Fibroblast of skin of right quadriceps (primary cell): ENCODE measurements around the gene ANKMY2.

ENCODE experiments used
- DNase-seq: peaks from one replicate; pipeline ENCODE4 v3.0.0-alpha.2; 2013

ANKMY2 gene

GRCh38 chr7:16657656-16658279 is 12.2 kb upstream of the ANKMY2 start:
- peak; percentile 86 for DNase-seq

- no peak for DNase-seq
These were observed 10.6 kb upstream of the ANKMY2 start for GRCh38 chr7:16656141-16656540.

- DNase-seq = no peak
These were observed 9.8 kb upstream of the ANKMY2 start for GRCh38 chr7:16655394-16655793.

GRCh38 chr7:16652888-16653287 is 7.3 kb upstream of the ANKMY2 start:
- no peak for DNase-seq

GRCh38 chr7:16652240-16652583 is 6.7 kb upstream of the ANKMY2 start:
- DNase-seq = no peak

- DNase-seq = no peak
These were observed 6.1 kb upstream of the ANKMY2 start for GRCh38 chr7:16651396-16652239.

- DNase-seq = no peak
These were observed 4.7 kb upstream of the ANKMY2 start for GRCh38 chr7:16650266-16650665.

GRCh38 chr7:16649196-16649595 is 3.6 kb upstream of the ANKMY2 start:
- no peak for DNase-seq

GRCh38 chr7:16648551-16648950 is 3.0 kb upstream of the ANKMY2 start:
- no peak for DNase-seq

- peak; percentile 23 for DNase-seq
These were observed 1.9 kb upstream of the ANKMY2 start for GRCh38 chr7:16647435-16647960.

- DNase-seq = no peak
These were observed 1.0 kb upstream of the ANKMY2 start for GRCh38 chr7:16646472-16647072.

- peak; percentile 50 for DNase-seq
These were observed 640 bp downstream of the ANKMY2 start for GRCh38 chr7:16644636-16645592.

- DNase-seq = no peak
These were observed 1.4 kb downstream of the ANKMY2 start for GRCh38 chr7:16644157-16644556.

- DNase-seq = no peak
These were observed 7.0 kb downstream of the ANKMY2 start for GRCh38 chr7:16638282-16639280.

- peak; percentile 27 for DNase-seq
These were observed 8.2 kb downstream of the ANKMY2 start for GRCh38 chr7:16637379-16637778.

GRCh38 chr7:16636555-16637101 is 8.9 kb downstream of the ANKMY2 start:
- DNase-seq = peak; percentile 84

GRCh38 chr7:16634271-16634738 is 11.2 kb downstream of the ANKMY2 start:
- no peak for DNase-seq

- no peak for DNase-seq
These were observed 14.9 kb downstream of the ANKMY2 start for GRCh38 chr7:16630654-16631053.

GRCh38 chr7:16627236-16627635 is 18.3 kb downstream of the ANKMY2 start:
- peak; percentile 40 for DNase-seq

GRCh38 chr7:16626388-16626787 is 19.2 kb downstream of the ANKMY2 start:
- no peak for DNase-seq

- no peak for DNase-seq
These were observed 25.6 kb downstream of the ANKMY2 start for GRCh38 chr7:16619979-16620408.
